GM18498 (cell line): ENCODE data around the gene RYR1.

Source experiments
- ATAC-seq: cut with Tn5 transposase; IDR thresholded peaks from one replicate; pipeline ENCODE4 v1.9.1; 2021; ENCODE audit warnings: mild to moderate bottlenecking, moderate library complexity; ENCODE audit not compliant: unreplicated experiment

The RYR1 gene

DNA sequence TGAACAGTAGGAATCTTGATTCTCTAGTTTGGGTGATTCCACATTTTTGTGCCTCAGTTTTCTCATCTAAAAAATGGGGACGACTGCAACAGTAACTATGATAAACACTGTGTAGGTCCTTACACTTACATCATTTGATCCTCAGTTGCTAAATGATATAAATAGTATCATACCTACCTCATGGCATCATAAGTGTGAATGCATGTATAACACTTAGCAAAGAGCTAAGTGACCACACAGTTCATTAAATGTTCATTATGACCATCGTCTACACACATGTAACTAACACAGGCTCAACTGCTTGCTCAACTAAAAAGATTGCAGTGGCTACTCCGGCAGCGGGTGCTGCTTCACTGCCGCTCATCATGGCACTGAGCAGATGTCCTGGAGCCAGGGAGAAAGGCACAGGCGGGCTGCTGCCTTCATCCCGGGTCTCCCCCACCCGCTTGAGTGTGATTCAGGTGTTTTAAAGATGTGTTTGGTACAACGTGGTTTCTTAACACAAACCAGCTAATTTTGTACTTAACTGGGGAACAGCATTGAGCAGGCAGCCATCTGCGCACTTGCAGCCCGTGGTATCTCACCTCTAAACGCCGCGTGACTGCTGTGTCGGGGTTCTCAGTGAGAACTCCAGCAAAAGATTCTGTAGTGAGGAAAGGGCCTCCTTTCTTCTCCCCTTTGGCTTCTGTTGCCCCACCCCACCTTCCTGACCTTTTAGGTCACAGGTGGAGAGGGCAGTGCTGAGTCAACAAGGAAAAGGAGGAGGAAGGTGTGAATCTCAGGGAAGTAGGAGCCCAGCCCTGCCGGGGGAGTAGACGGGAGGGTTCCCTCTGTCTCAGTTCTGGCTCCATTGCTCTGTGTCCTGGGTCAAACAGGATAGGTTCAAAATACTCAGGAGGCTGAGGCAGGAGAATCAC, 202.2 kb downstream of the RYR1 start:
- ATAC-seq, result no peak
